ENCODE data around the gene TTC7B.

Gene TTC7B

GRCh38 chr14:90777358-90777757 lies 38.9 kb downstream of the TTC7B start:
- no peak for DNase-seq (ENCODE audit: low read depth in 2 of 2)

- DNase-seq (ENCODE audit: low read depth in 2 of 2) = no peak
These were observed 40.8 kb downstream of the TTC7B start for GRCh38 chr14:90775441-90775840.

DNA sequence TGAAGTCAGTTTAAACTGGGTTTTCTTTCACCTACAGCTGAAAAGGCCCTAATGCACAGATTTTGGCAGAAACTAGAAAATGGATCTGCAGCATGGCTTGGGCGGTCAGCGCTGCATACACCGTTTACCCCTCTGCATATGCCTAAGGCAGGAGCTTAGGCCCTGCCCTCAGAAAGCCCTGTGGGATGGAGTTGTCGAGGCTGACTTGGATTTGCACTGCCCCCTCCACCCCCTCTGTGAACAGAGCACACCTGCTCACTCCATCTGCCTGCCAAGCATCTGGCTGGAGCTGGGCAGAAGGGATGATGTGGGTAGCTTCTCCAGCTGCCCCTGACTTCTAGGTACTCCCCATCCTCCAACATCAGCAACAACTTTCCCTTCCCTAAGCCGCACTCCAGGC lies 41.9 kb downstream of the TTC7B start:
- no peak for DNase-seq (ENCODE audit: low read depth in 2 of 2)

DNA sequence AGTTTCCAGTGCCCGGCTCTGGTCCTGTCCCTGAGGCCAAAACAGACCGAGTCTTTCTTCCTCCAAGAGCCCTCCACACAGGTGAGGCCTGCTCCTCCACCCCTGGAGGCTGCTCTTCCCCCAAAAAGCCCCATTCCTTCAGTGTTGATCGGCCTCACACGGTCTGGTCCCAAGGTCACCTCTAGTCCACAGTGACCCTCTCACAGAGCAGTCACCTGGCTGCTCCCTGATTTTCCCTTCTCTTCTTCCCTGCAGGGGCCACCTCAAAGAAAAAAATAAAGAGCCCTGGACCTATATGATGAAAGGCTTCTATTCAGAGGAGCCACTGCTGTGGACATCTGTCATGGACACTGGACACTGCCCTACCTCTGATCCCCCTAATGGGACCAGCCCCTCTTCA lies 42.5 kb downstream of the TTC7B start:
- no peak for DNase-seq (ENCODE audit: low read depth in 2 of 2)

DNA sequence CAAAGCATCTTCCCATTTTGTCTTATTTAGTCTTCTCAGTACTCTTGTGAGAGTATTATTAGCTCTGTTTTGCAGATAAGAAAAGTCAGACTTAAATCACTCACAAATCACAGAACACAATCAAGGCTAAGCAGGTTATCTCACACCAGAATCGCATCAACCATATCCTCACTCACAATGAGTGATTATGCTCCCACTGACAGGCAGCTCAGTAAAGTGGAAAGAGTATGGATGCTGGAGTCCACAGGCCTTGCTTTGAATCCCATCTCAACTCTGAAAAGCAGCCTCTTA lies 43.1 kb downstream of the TTC7B start:
- DNase-seq (ENCODE audit: low read depth in 2 of 2) = no peak

DNA sequence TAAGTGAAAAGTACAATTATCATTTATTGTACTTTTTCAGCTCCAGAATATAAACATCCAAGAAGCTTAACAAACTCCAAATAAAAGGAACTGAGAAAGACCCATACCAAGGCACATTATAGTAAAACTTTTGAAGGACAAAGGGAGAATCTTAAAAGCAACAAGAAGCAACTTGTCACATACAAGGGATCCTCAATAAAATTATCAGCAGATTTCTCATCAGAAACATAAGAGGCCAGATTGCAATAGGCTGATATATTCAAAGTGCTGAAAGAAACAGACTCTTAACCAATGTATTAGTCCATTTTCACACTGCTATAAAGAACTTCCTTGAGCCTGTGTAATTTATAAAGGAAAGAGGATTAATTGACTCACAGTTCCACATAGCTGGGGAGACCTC lies 48.3 kb downstream of the TTC7B start:
- DNase-seq (ENCODE audit: low read depth in 2 of 2) = no peak

GRCh38 chr14:90760591-90761316 lies 55.5 kb downstream of the TTC7B start:
- no peak for DNase-seq (ENCODE audit: low read depth in 2 of 2)

DNA sequence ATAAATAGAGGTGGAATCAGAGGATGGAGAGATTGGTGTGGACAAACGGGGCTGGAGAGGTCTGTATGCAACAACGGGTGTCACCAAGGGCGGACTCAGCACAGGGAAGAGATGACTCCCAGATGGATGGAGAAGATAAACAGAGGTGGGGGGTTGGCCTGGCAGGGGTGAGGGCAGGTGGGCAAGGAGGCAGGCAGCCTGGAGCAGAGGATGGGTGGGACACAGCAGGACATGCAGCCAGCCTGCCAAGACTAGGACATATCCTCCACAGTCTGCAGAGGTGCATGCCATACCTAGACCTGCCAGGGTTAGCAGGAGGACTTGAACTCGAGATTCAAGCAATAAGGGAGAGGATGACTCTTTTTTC lies 56.2 kb downstream of the TTC7B start:
- DNase-seq (ENCODE audit: low read depth in 2 of 2) = no peak

GRCh38 chr14:90759370-90760077 lies 56.7 kb downstream of the TTC7B start:
- DNase-seq (ENCODE audit: low read depth in 2 of 2) = no peak

DNA sequence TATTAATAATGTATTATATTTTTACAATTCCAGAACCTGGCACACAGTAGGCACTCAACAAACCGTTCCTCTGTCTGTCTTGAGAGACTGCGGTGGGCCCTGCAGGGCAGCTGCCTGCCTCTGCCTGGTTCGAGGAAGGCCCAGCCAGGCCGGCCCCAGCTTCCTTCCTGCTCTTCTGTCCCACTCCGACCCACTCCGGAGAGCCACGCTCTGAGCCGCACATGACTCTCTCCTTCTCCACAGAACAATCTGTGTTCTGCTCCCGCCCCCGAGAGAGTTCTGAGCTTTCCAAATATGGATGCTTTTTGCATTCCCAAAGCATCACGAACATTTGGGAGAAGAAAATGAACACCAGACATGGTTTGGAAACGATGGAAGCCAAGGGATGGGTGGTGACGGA lies 57.3 kb downstream of the TTC7B start:
- no peak for DNase-seq (ENCODE audit: low read depth in 2 of 2)

DNA sequence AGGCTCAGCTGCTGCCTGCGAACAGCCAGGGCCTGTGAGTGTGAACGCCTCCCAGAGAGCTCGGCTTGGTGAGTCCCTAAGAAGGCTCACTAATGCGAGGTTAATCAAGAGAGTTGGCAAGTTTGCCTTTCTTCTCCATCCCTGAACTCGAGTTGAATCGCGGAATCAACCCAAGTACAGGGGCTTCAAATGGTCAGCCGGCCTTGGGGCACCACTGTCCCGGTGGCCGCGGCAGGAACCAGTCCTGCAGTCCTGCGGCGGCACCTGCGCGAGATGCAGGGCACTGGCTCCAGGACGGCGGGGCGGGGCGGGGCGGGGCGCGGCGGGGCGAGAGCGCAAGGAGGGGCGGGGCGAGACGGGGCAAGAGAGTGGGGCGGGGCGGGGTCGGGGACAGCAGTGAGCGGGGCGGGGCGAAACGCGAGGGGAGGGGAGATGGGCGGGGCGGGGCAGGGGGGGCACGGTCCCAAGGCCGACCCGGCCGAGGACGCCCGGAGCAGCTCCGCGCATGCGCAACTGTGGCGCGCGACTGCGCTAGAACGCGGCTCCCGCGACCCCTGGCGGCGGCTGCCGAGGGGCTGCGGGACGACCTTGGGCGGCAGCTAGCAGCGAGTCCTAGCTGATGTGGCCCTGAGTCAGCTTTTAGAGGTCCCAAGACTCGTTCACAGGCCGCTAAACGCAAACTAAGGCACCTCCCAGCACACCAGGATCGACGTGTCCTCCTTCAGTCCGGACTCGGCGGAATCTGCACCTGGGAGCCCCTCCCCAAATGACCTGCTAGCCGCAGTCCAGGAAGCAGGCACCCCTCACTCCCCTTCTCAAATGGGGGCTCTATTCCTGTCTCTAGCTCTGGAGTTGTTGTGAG lies 58.0 kb downstream of the TTC7B start:
- DNase-seq (ENCODE audit: low read depth in 2 of 2) = peak; percentile 88 to 91

DNA sequence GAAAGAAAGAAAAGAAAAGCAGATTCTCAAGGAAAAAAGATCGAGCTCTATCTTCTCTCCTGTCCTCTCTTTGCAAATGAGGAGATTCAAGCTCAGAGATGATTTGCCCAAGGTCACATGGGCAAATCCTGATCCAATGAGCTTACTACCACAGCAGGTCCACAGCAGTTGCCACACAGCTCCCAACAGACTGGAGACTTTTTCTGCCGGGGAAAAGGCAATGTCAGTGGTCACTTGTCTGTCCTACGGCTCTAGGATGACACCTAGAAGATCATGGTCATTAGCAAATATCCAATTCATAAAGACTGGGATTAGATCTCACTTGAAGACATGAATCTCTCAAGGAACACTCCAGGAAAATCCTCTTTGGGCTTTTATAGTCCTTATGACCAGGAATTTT lies 58.8 kb downstream of the TTC7B start:
- no peak for DNase-seq (ENCODE audit: low read depth in 2 of 2)

DNA sequence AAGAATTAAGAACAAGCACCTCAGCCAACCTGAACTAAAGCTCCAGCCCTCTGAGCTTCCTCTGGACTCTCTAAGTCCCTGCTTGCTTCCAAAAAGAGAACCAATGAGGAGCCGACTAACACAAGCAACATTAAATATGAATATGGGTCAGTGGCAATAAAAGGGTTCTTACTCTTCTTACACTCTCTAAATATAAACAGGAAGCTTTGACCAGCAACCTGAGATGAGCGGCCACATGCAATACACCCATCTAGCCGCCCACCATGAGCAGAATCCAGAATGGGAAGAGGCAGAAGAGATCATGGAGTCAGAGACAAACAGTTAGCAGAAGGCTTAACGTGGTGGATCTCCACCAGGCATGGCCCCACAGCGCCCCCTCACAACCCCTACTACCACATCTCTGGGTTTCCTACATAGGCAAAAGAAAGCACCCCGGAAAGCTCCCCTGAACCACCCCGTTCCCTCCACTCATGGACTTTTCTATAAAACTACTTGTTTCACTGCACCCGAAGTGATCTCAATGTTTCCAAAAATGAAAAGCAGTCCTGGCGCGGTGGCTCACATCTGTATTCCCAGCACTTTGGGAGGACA lies 59.4 kb downstream of the TTC7B start:
- DNase-seq (ENCODE audit: low read depth in 2 of 2) = no peak

- no peak for DNase-seq (ENCODE audit: low read depth in 2 of 2)
These were observed 60.4 kb downstream of the TTC7B start for GRCh38 chr14:90755661-90756304.

GRCh38 chr14:90753456-90754005 lies 62.7 kb downstream of the TTC7B start:
- DNase-seq (ENCODE audit: low read depth in 2 of 2) = no peak

- DNase-seq (ENCODE audit: low read depth in 2 of 2) = no peak
These were observed 65.5 kb downstream of the TTC7B start for GRCh38 chr14:90750701-90751100.

DNA sequence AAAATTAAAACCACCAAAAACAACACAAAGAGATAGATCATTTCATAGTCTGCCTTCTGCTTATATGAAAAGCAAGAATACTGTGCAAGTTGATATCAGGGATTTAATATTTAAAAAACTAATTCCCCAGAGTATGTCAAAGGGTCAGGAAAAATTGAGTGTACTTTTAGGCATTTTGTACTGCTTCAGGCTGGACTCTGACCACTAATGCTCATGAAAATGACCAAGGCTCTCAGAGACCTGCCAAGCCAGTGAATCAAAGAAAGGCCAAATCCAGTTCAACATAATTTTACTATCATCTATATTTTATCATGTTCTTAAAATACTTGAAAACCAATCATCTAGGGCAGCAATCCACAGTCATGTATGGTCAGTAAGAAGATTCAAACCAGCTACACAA lies 66.0 kb downstream of the TTC7B start:
- DNase-seq (ENCODE audit: low read depth in 2 of 2) = no peak

DNA sequence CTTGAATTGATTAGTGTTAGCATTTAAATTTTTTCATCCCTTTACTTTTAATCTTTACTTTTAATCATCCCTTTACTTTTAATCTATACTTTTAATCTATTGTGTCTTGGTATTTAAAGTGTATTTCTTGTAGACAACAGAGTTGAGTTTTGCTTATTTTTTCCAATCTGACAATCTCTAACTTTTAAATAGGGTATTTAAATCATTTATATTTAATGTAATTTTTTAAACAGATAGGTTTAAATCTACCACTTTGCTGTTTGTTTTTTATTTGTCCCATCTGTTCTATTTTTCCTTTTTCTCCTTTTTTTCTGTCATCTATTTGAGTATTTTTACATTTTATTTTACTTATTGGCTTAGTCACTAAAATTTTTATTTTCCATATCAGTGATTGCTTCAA lies 68.3 kb downstream of the TTC7B start:
- DNase-seq (ENCODE audit: low read depth in 2 of 2) = no peak

DNA sequence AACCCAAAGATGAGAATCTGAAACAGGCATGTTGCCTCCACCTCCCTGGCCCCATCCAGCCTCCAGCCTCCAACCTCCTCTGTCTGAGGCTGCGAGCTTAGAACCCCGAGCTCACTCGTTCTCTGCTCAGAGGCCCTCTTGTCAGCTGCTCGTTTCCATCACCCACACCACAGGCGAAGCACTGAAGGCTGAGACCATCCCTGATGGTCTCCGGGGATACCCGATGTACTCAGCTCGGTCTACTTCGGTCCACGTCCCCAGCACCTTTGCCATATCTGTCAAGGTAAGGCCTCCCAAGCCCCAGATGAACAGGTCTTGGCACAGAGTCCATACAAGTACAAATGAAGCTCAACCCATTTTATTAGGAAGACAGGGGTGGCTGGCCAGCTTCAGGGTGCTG lies 72.4 kb downstream of the TTC7B start:
- DNase-seq (ENCODE audit: low read depth in 2 of 2) = no peak

GRCh38 chr14:90743425-90743824 lies 72.8 kb downstream of the TTC7B start:
- no peak for DNase-seq (ENCODE audit: low read depth in 2 of 2)

DNA sequence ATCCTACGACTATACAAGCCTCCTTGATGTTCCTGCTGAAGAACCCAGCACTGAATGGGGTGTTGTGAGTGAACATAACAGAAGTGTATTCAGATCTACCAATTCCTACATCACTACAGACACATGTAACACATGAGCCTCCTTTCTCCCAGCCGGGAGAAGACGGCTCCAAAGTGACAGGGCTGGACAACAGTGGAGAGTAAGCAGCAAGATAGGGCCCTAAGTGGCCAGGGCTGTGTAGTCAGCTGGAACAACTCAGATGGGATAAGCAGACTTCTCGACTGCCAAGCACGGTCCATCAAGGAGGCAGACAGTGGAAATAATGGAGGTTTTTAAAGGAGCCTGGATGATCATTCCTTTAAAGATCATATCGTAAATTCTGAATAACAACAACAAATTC lies 73.5 kb downstream of the TTC7B start:
- DNase-seq (ENCODE audit: low read depth in 2 of 2) = no peak

GRCh38 chr14:90742252-90742651 lies 74.0 kb downstream of the TTC7B start:
- DNase-seq (ENCODE audit: low read depth in 2 of 2) = no peak
